GM12878 (cell line): ENCODE measurements around the gene C20orf202. TPM values are rescaled to one million over a fixed set of nuclear protein-coding genes. Genes with fewer than 3 reads are reported as not detected.

Experiments
- ATAC-seq: fragments of 200-7000 bp; cut with Tn5 transposase; 3 replicates; pipeline ENCODE4 v1.9.1; 2020; ENCODE audit warnings: mild to moderate bottlenecking, moderate library complexity
- BruUV-seq: library from RNA; stranded (reverse); fragments of 400-500 nt; replicated peaks from 2 replicates; lab custom pipeline; 2021; lab: Mats Ljungman, UMichigan
- CTCF ChIA-PET: fragments of 300-600 bp; sonication (Branson Sonifier 250); formaldehyde crosslinking; extraction: SDS; loops from one replicate; lab custom pipeline; 2021; ENCODE audit warnings: inconsistent platforms; lab: Yijun Ruan, JAX
- POLR2A ChIA-PET: fragments of 350-600 bp; formaldehyde crosslinking; extraction: SDS; loops from one replicate; lab custom pipeline; 2021; ENCODE audit warnings: inconsistent platforms; lab: Charles Lee
- RAD21 ChIA-PET: fragments of 300-600 bp; sonication (Branson Sonifier 250); formaldehyde crosslinking; loops from one replicate; lab custom pipeline; 2023; ENCODE audit warnings: antibody characterized with exemption; ENCODE audit not compliant: unreplicated experiment; lab: Charles Lee
- SMC1A ChIA-PET: fragments of 300-600 bp; sonication (Branson Sonifier 250); formaldehyde crosslinking; loops from one replicate; lab custom pipeline; 2023; ENCODE audit not compliant: unreplicated experiment, uncharacterized antibody; lab: Charles Lee
- DNase-seq: peaks from one replicate; pipeline ENCODE4 v3.0.0-alpha.2; 2011; ENCODE audit warnings: low read depth, low spot score
- FAIRE-seq: peaks from 3 replicates; lab custom pipeline; 2011; peaks lifted over from hg19 to GRCh38; lab: Jason Lieb, UNC
- H2AFZ ChIP-seq: 2 replicates; pipeline ENCODE4 v1.6.0; 2011; ENCODE audit warnings: low read depth, low read length, control low read depth; ENCODE audit not compliant: control insufficient read depth
- H3K27ac ChIP-seq: 2 replicates; pipeline ENCODE4 v1.5.1; 2011; ENCODE audit warnings: control low read depth; ENCODE audit not compliant: control insufficient read depth, insufficient read depth
- H3K27me3 ChIP-seq, 2 experiments: replicated peaks in 1 of 2; 2 replicates each; pipeline versions ENCODE4 v1.6.0 to v1.6.1; 2011; ENCODE audit warnings: low read length in 1 of 2; ENCODE audit not compliant: control insufficient read depth in 2 of 2, insufficient read depth in 2 of 2
- H3K36me3 ChIP-seq, 2 experiments: 2 replicates each; pipeline ENCODE4 v1.5.1; 2011; ENCODE audit warnings: low read length in 1 of 2; ENCODE audit not compliant: control insufficient read depth in 2 of 2, insufficient read depth in 2 of 2
- H3K4me1 ChIP-seq: 2 replicates; pipeline ENCODE4 v1.6.1; 2011; ENCODE audit warnings: mild to moderate bottlenecking, low read length, moderate library complexity, mixed read lengths; ENCODE audit not compliant: control insufficient read depth, insufficient read depth
- H3K4me2 ChIP-seq: 2 replicates; pipeline ENCODE4 v1.6.0; 2011; ENCODE audit warnings: control low read depth; ENCODE audit not compliant: control insufficient read depth, insufficient read depth
- H3K4me3 ChIP-seq: fragments of 200-600 bp; sonication (generic); 2 replicates; pipeline ENCODE4 v1.5.1; 2016
- H3K79me2 ChIP-seq: 2 replicates; pipeline ENCODE4 v1.6.0; 2011; ENCODE audit warnings: low read length; ENCODE audit not compliant: control insufficient read depth, insufficient read depth
- H3K9ac ChIP-seq: 2 replicates; pipeline ENCODE4 v1.8.0; 2011; ENCODE audit warnings: low read length, control low read depth, mixed read lengths; ENCODE audit not compliant: control insufficient read depth, insufficient read depth
- H3K9me3 ChIP-seq: replicated peaks from 3 replicates; pipeline ENCODE4 v1.5.1; 2011; ENCODE audit warnings: mild to moderate bottlenecking, low read length; ENCODE audit not compliant: control insufficient read depth, insufficient read depth
- H4K20me1 ChIP-seq: 2 replicates; pipeline ENCODE4 v1.6.0; 2011; ENCODE audit not compliant: control insufficient read depth, insufficient read depth
- SMC3 ChIP-seq: IDR thresholded peaks from 2 replicates; pipeline ENCODE4 v1.6.1; 2011; ENCODE audit warnings: low read length, improper control_type of control experiment, borderline replicate concordance
- WGBS: methylation state at CpG from one replicate; pipeline ENCODE4 v1.1.6; 2016; ENCODE audit warnings: low lambda C conversion rate; ENCODE audit not compliant: insufficient replicate concordance, insufficient coverage; ENCODE audit errors: missing lambda C conversion rate; 5-methylcytosine and 5-hydroxymethylcytosine counted together
- in situ Hi-C: fragments of 300-500 bp; cut with MboI; formaldehyde crosslinking; loops from 9 replicates; pipeline ENCODE4 v1.14.3; 2018; ENCODE audit warnings: mixed read lengths
- intact Hi-C: fragments of 100-400 bp; cut with micrococcal nuclease; formaldehyde crosslinking; loops from one replicate; pipeline ENCODE4 v1.14.2; 2022; ENCODE audit not compliant: unreplicated experiment
- polyA plus RNA-seq, 11 experiments: library from polyadenylated mRNA; depleted of rRNA in 4 of 11; unstranded in 6 of 11; stranded (reverse) in 5 of 11; fragments of >200 nt; fragmentation: Nextera tagmentation in 4 of 11; fragmentation: Illumina TruSeq in 1 of 11; extraction: Ambion mirVana in 4 of 11; extraction: Trizol in 1 of 11; gene quantifications; 1 replicate in 1 of 11; 2 replicates in 10 of 11; pipeline versions ENCODE4 v1.2.1 to v1.2.3, GENCODE V29; 2011 to 2016; ENCODE audit warnings: inconsistent platforms in 2 of 11, missing spikeins in 2 of 11, low read depth in 1 of 11
- total RNA-seq, 4 experiments: library from RNA; depleted of rRNA in 3 of 4; stranded (reverse); fragments of >200 nt in 3 of 4; fragmentation: Illumina TruSeq in 1 of 4; extraction: Trizol in 1 of 4; gene quantifications; 2 replicates each; pipeline versions ENCODE4 v1.2.1 to v1.2.3, GENCODE V29; 2013 to 2021
- TF ChIP-seq, protein P1 (sequence below): fragments of 450-650 bp; conservative IDR thresholded peaks from 2 replicates; pipeline ENCODE4 v1.6.1; 2017; ENCODE audit warnings: mild to moderate bottlenecking, moderate library complexity
- TF ChIP-seq, protein P2 (sequence below): fragments of 450-650 bp; IDR thresholded peaks from 2 replicates; pipeline ENCODE4 v1.6.1; 2017; ENCODE audit warnings: mild to moderate bottlenecking

Gene C20orf202
- total and polyA plus RNA-seq, 10 of the 15 experiments (the other 5 are each of a cell fraction or from before 2014, with no cell fraction given) = 0.04 TPM; not detected in 8

DNA sequence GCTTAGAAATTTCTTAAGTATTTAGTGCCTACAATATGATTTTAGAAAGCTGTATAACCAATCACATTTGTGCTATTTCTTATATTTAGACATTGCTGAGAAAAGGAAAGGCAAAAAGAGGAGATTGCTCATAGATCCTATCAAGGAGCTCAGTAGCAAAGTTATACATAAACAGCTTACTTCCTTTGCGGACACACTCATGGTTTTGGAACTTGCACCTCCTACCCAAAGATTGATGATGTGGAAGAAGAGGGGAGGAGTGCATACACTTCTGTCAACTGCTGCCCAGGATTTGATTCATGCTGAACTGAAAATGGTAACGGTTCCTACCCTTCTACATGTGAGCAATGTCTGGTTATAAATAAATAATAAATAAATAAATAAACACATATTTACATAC is 39.3 kb downstream of the C20orf202 start:
- ChIA-PET SMC1A (no interaction called here), POLR2A (no interaction called here), RAD21 (no interaction called here), CTCF (no interaction called here)
- BruUV-seq = no TSS peak
- FAIRE-seq = no peak
- Histone ChIP-seq H2AFZ (no peak overlapping the region), H3K9ac (no peak overlapping the region), H3K9me3 (no peaks in the 10 kb centered on the region), H3K27ac (no peak overlapping the region), H3K4me1 (no peaks in the 10 kb centered on the region), H4K20me1 (no peaks in the 10 kb centered on the region), H3K79me2 (no peaks in the 10 kb centered on the region), H3K4me3 (no peak overlapping the region), H3K36me3 (no peaks in the 10 kb centered on the region), H3K27me3 (no peaks in the 10 kb centered on the region), H3K4me2 (no peak overlapping the region)
- DNase-seq = no peak
- in situ Hi-C loops = no loop called here
- WGBS = 3% methylated on average over 2 of the region's 2 CpGs
- no peak; the same call in 2 of the 3 replicates for ATAC-seq
- TF ChIP-seq SMC3 = no peak
- intact Hi-C loops = no loop called here

DNA sequence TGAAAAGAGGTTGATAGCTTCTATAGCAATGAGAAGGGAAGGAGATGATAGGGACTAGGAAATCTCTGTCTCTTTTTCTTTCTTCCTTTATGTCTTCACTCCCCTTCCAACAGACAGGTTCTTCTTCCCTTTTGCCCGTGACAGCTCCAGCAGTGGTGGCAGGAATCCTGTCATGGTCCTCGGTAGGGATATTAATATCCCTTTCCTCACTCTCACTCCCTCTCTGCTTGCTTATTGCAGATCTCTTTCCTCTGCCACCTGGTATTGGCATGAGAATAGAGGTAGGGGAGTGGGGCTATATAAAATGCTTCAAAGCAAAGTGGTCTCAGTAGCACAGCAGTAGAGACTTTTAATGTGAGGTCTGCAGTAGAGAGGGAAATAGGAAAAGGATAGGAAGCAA is 42.3 kb downstream of the C20orf202 start:
- POLR2A ChIA-PET = no interaction called here
- BruUV-seq = no TSS peak
- ATAC-seq (no peak), DNase-seq (no peak), FAIRE-seq (no peak)
- Histone ChIP-seq H3K9me3 (no peaks in the 10 kb centered on the region), H3K9ac (no peak overlapping the region), H3K79me2 (no peaks in the 10 kb centered on the region), H3K4me2 (no peak overlapping the region), H3K4me3 (no peak overlapping the region), H2AFZ (no peak overlapping the region), H3K27me3 (no peaks in the 10 kb centered on the region), H3K36me3 (no peaks in the 10 kb centered on the region), H4K20me1 (no peaks in the 10 kb centered on the region), H3K4me1 (no peaks in the 10 kb centered on the region), H3K27ac (no peak overlapping the region)
- RAD21 ChIA-PET = no interaction called here
- in situ Hi-C loops (no loop called here), intact Hi-C loops (no loop called here)
- TF ChIP-seq, protein P1, sequence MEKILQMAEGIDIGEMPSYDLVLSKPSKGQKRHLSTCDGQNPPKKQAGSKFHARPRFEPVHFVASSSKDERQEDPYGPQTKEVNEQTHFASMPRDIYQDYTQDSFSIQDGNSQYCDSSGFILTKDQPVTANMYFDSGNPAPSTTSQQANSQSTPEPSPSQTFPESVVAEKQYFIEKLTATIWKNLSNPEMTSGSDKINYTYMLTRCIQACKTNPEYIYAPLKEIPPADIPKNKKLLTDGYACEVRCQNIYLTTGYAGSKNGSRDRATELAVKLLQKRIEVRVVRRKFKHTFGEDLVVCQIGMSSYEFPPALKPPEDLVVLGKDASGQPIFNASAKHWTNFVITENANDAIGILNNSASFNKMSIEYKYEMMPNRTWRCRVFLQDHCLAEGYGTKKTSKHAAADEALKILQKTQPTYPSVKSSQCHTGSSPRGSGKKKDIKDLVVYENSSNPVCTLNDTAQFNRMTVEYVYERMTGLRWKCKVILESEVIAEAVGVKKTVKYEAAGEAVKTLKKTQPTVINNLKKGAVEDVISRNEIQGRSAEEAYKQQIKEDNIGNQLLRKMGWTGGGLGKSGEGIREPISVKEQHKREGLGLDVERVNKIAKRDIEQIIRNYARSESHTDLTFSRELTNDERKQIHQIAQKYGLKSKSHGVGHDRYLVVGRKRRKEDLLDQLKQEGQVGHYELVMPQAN = no peak
- TF ChIP-seq, protein P2, sequence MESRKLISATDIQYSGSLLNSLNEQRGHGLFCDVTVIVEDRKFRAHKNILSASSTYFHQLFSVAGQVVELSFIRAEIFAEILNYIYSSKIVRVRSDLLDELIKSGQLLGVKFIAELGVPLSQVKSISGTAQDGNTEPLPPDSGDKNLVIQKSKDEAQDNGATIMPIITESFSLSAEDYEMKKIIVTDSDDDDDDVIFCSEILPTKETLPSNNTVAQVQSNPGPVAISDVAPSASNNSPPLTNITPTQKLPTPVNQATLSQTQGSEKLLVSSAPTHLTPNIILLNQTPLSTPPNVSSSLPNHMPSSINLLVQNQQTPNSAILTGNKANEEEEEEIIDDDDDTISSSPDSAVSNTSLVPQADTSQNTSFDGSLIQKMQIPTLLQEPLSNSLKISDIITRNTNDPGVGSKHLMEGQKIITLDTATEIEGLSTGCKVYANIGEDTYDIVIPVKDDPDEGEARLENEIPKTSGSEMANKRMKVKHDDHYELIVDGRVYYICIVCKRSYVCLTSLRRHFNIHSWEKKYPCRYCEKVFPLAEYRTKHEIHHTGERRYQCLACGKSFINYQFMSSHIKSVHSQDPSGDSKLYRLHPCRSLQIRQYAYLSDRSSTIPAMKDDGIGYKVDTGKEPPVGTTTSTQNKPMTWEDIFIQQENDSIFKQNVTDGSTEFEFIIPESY = no peak
- SMC1A ChIA-PET = no interaction called here
- 71% methylated on average over 2 of the region's 2 CpGs for WGBS
- CTCF ChIA-PET = no interaction called here
